Panc1 (cell line): ENCODE data around the gene CALU.

Experiments used
- POLR2AphosphoS5 ChIP-seq: IDR thresholded peaks from 2 replicates; pipeline ENCODE4 v1.6.1; 2012; ENCODE audit warnings: mild to moderate bottlenecking, low read depth, low read length, moderate library complexity
- SIN3A ChIP-seq: IDR thresholded peaks from 2 replicates; pipeline ENCODE4 v1.6.1; 2012; ENCODE audit warnings: low read depth, mild to moderate bottlenecking, low read length, moderate library complexity, borderline replicate concordance; ENCODE audit not compliant: insufficient read depth
- TF ChIP-seq, protein P1 (sequence below): fragments of 450-650 bp; IDR thresholded peaks from 2 replicates; pipeline ENCODE4 v1.5.1; 2017; ENCODE audit warnings: mild to moderate bottlenecking
- TF ChIP-seq, protein P2 (sequence below), 2 experiments: IDR thresholded peaks; 2 replicates each; pipeline ENCODE4 v1.6.1; 2011 to 2012; ENCODE audit warnings: low read depth in 2 of 2, control low read depth in 1 of 2, low read length in 1 of 2, mild to moderate bottlenecking in 1 of 2, moderate library complexity in 1 of 2; ENCODE audit not compliant: insufficient read depth in 1 of 2

- TF ChIP-seq, protein P1, sequence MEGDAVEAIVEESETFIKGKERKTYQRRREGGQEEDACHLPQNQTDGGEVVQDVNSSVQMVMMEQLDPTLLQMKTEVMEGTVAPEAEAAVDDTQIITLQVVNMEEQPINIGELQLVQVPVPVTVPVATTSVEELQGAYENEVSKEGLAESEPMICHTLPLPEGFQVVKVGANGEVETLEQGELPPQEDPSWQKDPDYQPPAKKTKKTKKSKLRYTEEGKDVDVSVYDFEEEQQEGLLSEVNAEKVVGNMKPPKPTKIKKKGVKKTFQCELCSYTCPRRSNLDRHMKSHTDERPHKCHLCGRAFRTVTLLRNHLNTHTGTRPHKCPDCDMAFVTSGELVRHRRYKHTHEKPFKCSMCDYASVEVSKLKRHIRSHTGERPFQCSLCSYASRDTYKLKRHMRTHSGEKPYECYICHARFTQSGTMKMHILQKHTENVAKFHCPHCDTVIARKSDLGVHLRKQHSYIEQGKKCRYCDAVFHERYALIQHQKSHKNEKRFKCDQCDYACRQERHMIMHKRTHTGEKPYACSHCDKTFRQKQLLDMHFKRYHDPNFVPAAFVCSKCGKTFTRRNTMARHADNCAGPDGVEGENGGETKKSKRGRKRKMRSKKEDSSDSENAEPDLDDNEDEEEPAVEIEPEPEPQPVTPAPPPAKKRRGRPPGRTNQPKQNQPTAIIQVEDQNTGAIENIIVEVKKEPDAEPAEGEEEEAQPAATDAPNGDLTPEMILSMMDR: no peak
- TF ChIP-seq, protein P2, sequence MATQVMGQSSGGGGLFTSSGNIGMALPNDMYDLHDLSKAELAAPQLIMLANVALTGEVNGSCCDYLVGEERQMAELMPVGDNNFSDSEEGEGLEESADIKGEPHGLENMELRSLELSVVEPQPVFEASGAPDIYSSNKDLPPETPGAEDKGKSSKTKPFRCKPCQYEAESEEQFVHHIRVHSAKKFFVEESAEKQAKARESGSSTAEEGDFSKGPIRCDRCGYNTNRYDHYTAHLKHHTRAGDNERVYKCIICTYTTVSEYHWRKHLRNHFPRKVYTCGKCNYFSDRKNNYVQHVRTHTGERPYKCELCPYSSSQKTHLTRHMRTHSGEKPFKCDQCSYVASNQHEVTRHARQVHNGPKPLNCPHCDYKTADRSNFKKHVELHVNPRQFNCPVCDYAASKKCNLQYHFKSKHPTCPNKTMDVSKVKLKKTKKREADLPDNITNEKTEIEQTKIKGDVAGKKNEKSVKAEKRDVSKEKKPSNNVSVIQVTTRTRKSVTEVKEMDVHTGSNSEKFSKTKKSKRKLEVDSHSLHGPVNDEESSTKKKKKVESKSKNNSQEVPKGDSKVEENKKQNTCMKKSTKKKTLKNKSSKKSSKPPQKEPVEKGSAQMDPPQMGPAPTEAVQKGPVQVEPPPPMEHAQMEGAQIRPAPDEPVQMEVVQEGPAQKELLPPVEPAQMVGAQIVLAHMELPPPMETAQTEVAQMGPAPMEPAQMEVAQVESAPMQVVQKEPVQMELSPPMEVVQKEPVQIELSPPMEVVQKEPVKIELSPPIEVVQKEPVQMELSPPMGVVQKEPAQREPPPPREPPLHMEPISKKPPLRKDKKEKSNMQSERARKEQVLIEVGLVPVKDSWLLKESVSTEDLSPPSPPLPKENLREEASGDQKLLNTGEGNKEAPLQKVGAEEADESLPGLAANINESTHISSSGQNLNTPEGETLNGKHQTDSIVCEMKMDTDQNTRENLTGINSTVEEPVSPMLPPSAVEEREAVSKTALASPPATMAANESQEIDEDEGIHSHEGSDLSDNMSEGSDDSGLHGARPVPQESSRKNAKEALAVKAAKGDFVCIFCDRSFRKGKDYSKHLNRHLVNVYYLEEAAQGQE (IDR thresholded peaks at IDR 0.05; ENCODE audit: insufficient read depth in 1 of 2, low read depth in 2 of 2, low read length in 1 of 2): no peak
- TF ChIP-seq POLR2AphosphoS5: no peak
- TF ChIP-seq SIN3A: no peak
These were observed 39.3 kb upstream of the CALU start for GRCh38 chr7:128699895-128700294.
